OCI-LY7 (cell line): Measurements from ENCODE around the gene NEDD1. TPM values are rescaled to one million over a fixed set of nuclear protein-coding genes. Genes with fewer than 3 reads are reported as not detected.

ENCODE experiments used
- BruUV-seq: library from RNA; stranded (reverse); fragments of 400-500 nt; replicated peaks from 2 replicates; lab custom pipeline; 2021; lab: Mats Ljungman, UMichigan
- CTCF ChIA-PET: fragments of 300-600 bp; sonication (Branson Sonifier 250); formaldehyde crosslinking; loops from one replicate; lab custom pipeline; 2022; ENCODE audit warnings: antibody characterized with exemption; ENCODE audit not compliant: unreplicated experiment; lab: Charles Lee
- POLR2A ChIA-PET: fragments of 300-600 bp; sonication (Branson Sonifier 250); formaldehyde crosslinking; loops from one replicate; lab custom pipeline; 2022; ENCODE audit warnings: antibody characterized with exemption; lab: Charles Lee
- DNase-seq: peaks from one replicate; pipeline ENCODE4 v3.0.0-alpha.2; 2015; ENCODE audit warnings: low spot score
- H2AFZ ChIP-seq: fragments of 200-600 bp; sonication (generic), shearing (Covaris generic); 2 replicates; pipeline ENCODE4 v1.6.1; 2014; ENCODE audit warnings: mild to moderate bottlenecking, antibody characterized with exemption, low read length, moderate library complexity
- H3K27ac ChIP-seq: fragments of 200-600 bp; sonication (generic); 2 replicates; pipeline ENCODE4 v1.5.1; 2014; ENCODE audit warnings: mixed run types, low read depth, mild to moderate bottlenecking, moderate library complexity, low read length, inconsistent platforms; ENCODE audit not compliant: poor library complexity, severe bottlenecking
- H3K36me3 ChIP-seq: fragments of 200-600 bp; sonication (generic); 2 replicates; pipeline ENCODE4 v1.6.1; 2014; ENCODE audit warnings: mild to moderate bottlenecking, antibody characterized with exemption, low read length, moderate library complexity, mixed read lengths; ENCODE audit not compliant: insufficient read depth
- H3K4me1 ChIP-seq: fragments of 200-600 bp; sonication (generic); 2 replicates; pipeline ENCODE4 v1.5.1; 2014; ENCODE audit warnings: mild to moderate bottlenecking, low read length; ENCODE audit not compliant: insufficient read depth, poor library complexity, severe bottlenecking
- H3K4me2 ChIP-seq: fragments of 200-600 bp; sonication (generic); 2 replicates; pipeline ENCODE4 v1.6.1; 2014; ENCODE audit warnings: mild to moderate bottlenecking, low read length
- H3K4me3 ChIP-seq: fragments of 200-600 bp; sonication (generic); 2 replicates; pipeline ENCODE4 v1.5.1; 2014; ENCODE audit warnings: mild to moderate bottlenecking, low read depth, low read length; ENCODE audit not compliant: poor library complexity, severe bottlenecking
- H3K79me2 ChIP-seq: fragments of 200-600 bp; sonication (generic); 2 replicates; pipeline ENCODE4 v1.6.1; 2016; ENCODE audit warnings: low read depth, mild to moderate bottlenecking, low read length, moderate library complexity, mixed read lengths; ENCODE audit not compliant: insufficient read depth
- H3K9me2 ChIP-seq: fragments of 200-600 bp; sonication (generic); 2 replicates; pipeline ENCODE4 v1.6.1; 2016; ENCODE audit warnings: mild to moderate bottlenecking, low read length, mixed read lengths; ENCODE audit not compliant: insufficient read depth
- H3K9me3 ChIP-seq: fragments of 200-600 bp; sonication (generic); 2 replicates; pipeline ENCODE4 v1.6.1; 2014; ENCODE audit warnings: mild to moderate bottlenecking, mixed run types, low read length, mixed read lengths
- H4K20me1 ChIP-seq: fragments of 200-600 bp; sonication (generic); 2 replicates; pipeline ENCODE4 v1.6.1; 2014; ENCODE audit warnings: mild to moderate bottlenecking, antibody characterized with exemption, low read length, moderate library complexity, mixed read lengths; ENCODE audit not compliant: insufficient read depth
- EZH2phosphoT487 ChIP-seq: fragments of 200-600 bp; sonication (generic); IDR thresholded peaks from 2 replicates; pipeline ENCODE4 v1.6.1; 2018; ENCODE audit warnings: low read depth, borderline replicate concordance, mild to moderate bottlenecking, mixed run types, antibody characterized with exemption, low read length, moderate library complexity, mixed read lengths
- intact Hi-C: fragments of 100-400 bp; cut with micrococcal nuclease; formaldehyde crosslinking; loops from one replicate; pipeline ENCODE4 v1.10.0; 2022; ENCODE audit not compliant: unreplicated experiment
- total RNA-seq, 2 experiments: library from RNA; depleted of rRNA in 1 of 2; stranded (reverse); fragments of >200 nt in 1 of 2; shearing (Covaris generic) in 1 of 2; gene quantifications; 2 replicates each; pipeline ENCODE4 v1.2.3, GENCODE V29; 2014 to 2022
- TF ChIP-seq, protein P1 (sequence below): fragments of 200-600 bp; sonication (generic); conservative IDR thresholded peaks from 2 replicates; pipeline ENCODE4 v1.5.1; 2014; ENCODE audit warnings: mild to moderate bottlenecking, antibody characterized with exemption, low read length, moderate library complexity, mixed read lengths

The NEDD1 gene
- total RNA-seq, 2 experiments from 2014 or later, result 32.8 to 39.2 TPM

DNA sequence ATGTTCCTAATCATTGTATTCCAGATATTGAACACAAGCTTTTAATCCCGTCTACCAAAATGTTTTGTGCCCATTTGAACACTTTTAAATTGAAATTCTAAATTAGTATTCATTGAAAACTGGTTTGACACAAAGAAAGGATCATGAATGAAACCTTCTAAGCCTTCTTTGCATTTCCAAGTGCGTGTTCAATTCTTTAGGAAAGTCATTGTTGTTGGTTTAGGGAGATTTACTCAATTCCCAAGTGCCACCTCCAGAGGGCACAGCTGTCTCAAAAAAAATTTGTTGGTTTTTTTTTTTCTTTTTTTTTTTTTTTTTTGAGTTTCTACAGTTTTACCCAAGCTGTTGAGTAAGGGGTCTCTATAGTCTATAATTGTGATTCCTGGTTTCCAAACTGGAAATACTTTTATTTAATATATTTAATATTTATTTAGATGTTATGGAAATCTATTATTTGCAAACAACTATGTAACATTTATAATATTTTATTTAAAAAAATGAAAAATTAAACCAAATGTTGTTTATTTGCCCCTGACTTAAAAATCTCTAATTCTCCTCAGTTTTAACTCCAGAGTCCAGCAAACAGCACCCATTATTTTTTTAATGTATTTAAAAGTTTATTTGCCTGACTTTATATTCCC is 79.9 kb downstream of the NEDD1 start:
- H2AFZ ChIP-seq, result no peak overlapping the region
- H4K20me1 ChIP-seq, result no peaks in the 10 kb centered on the region
- no peak overlapping the region for H3K4me2 ChIP-seq
- H3K9me3 ChIP-seq, result no peaks in the 10 kb centered on the region
- no peaks in the 10 kb centered on the region for H3K79me2 ChIP-seq
- H3K4me3 ChIP-seq, result no peak overlapping the region
- intact Hi-C loops, result loop anchor here (5.0 kb wide), 3 partner anchors 320 to 1410 kb away; no protein-coding TSS in a partner anchor
- peak; percentile 56 for DNase-seq
- H3K4me1 ChIP-seq, result peaks cover 12% of the 10 kb centered on the region
- H3K36me3 ChIP-seq, result no peaks in the 10 kb centered on the region
- ChIA-PET CTCF (no interaction called here), POLR2A (interaction anchor here (0.6 to 1.2 kb wide), 6 partner anchors 10 to 438 kb away, joined by 3 to 4 read pairs (median 3); no protein-coding TSS in a partner anchor)
- BruUV-seq, result no TSS peak
- no peak for TF ChIP-seq EZH2phosphoT487
- TF ChIP-seq, protein P1, sequence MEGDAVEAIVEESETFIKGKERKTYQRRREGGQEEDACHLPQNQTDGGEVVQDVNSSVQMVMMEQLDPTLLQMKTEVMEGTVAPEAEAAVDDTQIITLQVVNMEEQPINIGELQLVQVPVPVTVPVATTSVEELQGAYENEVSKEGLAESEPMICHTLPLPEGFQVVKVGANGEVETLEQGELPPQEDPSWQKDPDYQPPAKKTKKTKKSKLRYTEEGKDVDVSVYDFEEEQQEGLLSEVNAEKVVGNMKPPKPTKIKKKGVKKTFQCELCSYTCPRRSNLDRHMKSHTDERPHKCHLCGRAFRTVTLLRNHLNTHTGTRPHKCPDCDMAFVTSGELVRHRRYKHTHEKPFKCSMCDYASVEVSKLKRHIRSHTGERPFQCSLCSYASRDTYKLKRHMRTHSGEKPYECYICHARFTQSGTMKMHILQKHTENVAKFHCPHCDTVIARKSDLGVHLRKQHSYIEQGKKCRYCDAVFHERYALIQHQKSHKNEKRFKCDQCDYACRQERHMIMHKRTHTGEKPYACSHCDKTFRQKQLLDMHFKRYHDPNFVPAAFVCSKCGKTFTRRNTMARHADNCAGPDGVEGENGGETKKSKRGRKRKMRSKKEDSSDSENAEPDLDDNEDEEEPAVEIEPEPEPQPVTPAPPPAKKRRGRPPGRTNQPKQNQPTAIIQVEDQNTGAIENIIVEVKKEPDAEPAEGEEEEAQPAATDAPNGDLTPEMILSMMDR, result peak; percentile 83
- no peaks in the 10 kb centered on the region for H3K9me2 ChIP-seq
- H3K27ac ChIP-seq, result no peak overlapping the region

DNA sequence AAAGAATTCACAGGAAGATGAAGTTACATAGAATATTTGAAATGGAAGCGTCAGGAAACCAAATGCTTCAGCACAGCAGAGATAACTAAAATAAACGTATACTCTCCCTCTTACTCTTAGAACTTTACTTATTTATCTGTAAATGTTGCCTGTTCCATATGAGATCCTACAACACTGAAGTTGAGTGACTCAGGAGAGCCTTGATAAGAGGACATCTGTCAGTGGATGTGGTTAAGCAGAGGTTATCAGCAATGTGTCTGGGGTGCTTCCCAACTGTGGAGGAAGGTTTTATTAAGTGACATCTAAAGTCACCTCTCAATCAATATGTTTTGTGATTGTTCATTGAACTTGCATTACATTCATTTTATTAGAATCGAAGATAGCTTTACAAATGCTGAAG is 81.9 kb downstream of the NEDD1 start:
- H3K4me3 ChIP-seq, result no peak overlapping the region
- TF ChIP-seq EZH2phosphoT487, result no peak
- TF ChIP-seq, protein P1, result no peak
- no peak overlapping the region for H2AFZ ChIP-seq
- no TSS peak for BruUV-seq
- no peaks in the 10 kb centered on the region for H3K79me2 ChIP-seq
- H3K4me1 ChIP-seq, result peaks cover 21% of the 10 kb centered on the region
- H4K20me1 ChIP-seq, result no peaks in the 10 kb centered on the region
- no peak for DNase-seq
- intact Hi-C loops, result loop anchor here (5.0 kb wide), 3 partner anchors 318 to 1408 kb away; no protein-coding TSS in a partner anchor
- no peak overlapping the region for H3K27ac ChIP-seq
- no peaks in the 10 kb centered on the region for H3K9me2 ChIP-seq
- no peak overlapping the region for H3K4me2 ChIP-seq
- ChIA-PET CTCF (no interaction called here), POLR2A (interaction anchor here (1.3 kb wide), 1 partner anchor 11 kb away, joined by 4 read pairs; no protein-coding TSS in a partner anchor)
- no peaks in the 10 kb centered on the region for H3K9me3 ChIP-seq
- H3K36me3 ChIP-seq, result no peaks in the 10 kb centered on the region

DNA sequence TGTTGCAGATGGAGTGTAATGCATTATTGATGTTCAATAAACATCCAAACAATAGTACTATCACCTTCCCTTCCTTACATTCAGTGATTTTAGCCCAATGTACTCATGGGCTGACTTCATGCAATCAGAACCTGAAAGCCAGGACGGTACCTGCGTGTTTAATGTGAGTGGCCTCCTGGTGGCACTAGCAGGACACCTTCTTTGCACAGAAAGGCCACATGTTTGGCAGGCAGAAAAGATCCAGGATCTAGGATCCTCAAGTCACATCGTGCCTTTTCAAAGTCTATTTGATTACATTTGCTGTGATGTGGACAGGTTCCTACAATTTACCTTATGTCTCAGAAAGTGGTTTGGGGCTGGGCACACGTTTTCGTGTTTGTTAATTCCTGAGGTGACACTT is 82.9 kb downstream of the NEDD1 start:
- ChIA-PET CTCF (no interaction called here), POLR2A (interaction anchor here (0.5 to 0.6 kb wide), 2 partner anchors 125 to 1331 kb away, joined by 3 read pairs; no protein-coding TSS in a partner anchor)
- H3K27ac ChIP-seq, result no peak overlapping the region
- H3K79me2 ChIP-seq, result no peaks in the 10 kb centered on the region
- H3K4me2 ChIP-seq, result no peak overlapping the region
- peak; percentile 74 for DNase-seq
- peaks cover 31% of the 10 kb centered on the region for H3K4me1 ChIP-seq
- H3K9me2 ChIP-seq, result no peaks in the 10 kb centered on the region
- H4K20me1 ChIP-seq, result no peaks in the 10 kb centered on the region
- no peak overlapping the region for H3K4me3 ChIP-seq
- intact Hi-C loops, result loop anchor here (5.0 kb wide), 3 partner anchors 317 to 1407 kb away; no protein-coding TSS in a partner anchor
- no peaks in the 10 kb centered on the region for H3K36me3 ChIP-seq
- no peak for TF ChIP-seq EZH2phosphoT487
- TF ChIP-seq, protein P1, result peak; percentile 74
- H3K9me3 ChIP-seq, result no peaks in the 10 kb centered on the region
- no TSS peak for BruUV-seq
- peak overlapping the region; percentile 72 for H2AFZ ChIP-seq
